GM12878 (cell line): Measurements from ENCODE around the gene ACOT7. TPM values are rescaled to one million over a fixed set of nuclear protein-coding genes. Genes with fewer than 3 reads are reported as not detected.
A peak's percentile ranks its signal among the peaks of the same experiment; 100 is the strongest.

Source experiments
- ATAC-seq: fragments of 200-7000 bp; cut with Tn5 transposase; 3 replicates; pipeline ENCODE4 v1.9.1; 2020; ENCODE audit warnings: mild to moderate bottlenecking, moderate library complexity
- BruUV-seq: library from RNA; stranded (reverse); fragments of 400-500 nt; replicated peaks from 2 replicates; lab custom pipeline; 2021; lab: Mats Ljungman, UMichigan
- CTCF ChIA-PET: fragments of 300-600 bp; sonication (Branson Sonifier 250); formaldehyde crosslinking; extraction: SDS; loops from one replicate; lab custom pipeline; 2021; ENCODE audit warnings: inconsistent platforms; lab: Yijun Ruan, JAX
- POLR2A ChIA-PET: fragments of 350-600 bp; formaldehyde crosslinking; extraction: SDS; loops from one replicate; lab custom pipeline; 2021; ENCODE audit warnings: inconsistent platforms; lab: Charles Lee
- RAD21 ChIA-PET: fragments of 300-600 bp; sonication (Branson Sonifier 250); formaldehyde crosslinking; loops from one replicate; lab custom pipeline; 2023; ENCODE audit warnings: antibody characterized with exemption; ENCODE audit not compliant: unreplicated experiment; lab: Charles Lee
- SMC1A ChIA-PET: fragments of 300-600 bp; sonication (Branson Sonifier 250); formaldehyde crosslinking; loops from one replicate; lab custom pipeline; 2023; ENCODE audit not compliant: unreplicated experiment, uncharacterized antibody; lab: Charles Lee
- DNase-seq: peaks from one replicate; pipeline ENCODE4 v3.0.0-alpha.2; 2011; ENCODE audit warnings: low read depth, low spot score
- FAIRE-seq: peaks from 3 replicates; lab custom pipeline; 2011; peaks lifted over from hg19 to GRCh38; lab: Jason Lieb, UNC
- H2AFZ ChIP-seq: 2 replicates; pipeline ENCODE4 v1.6.0; 2011; ENCODE audit warnings: low read depth, low read length, control low read depth; ENCODE audit not compliant: control insufficient read depth
- H3K27ac ChIP-seq: 2 replicates; pipeline ENCODE4 v1.5.1; 2011; ENCODE audit warnings: control low read depth; ENCODE audit not compliant: control insufficient read depth, insufficient read depth
- H3K27me3 ChIP-seq, 2 experiments: replicated peaks in 1 of 2; 2 replicates each; pipeline versions ENCODE4 v1.6.0 to v1.6.1; 2011; ENCODE audit warnings: low read length in 1 of 2; ENCODE audit not compliant: control insufficient read depth in 2 of 2, insufficient read depth in 2 of 2
- H3K36me3 ChIP-seq, 2 experiments: 2 replicates each; pipeline ENCODE4 v1.5.1; 2011; ENCODE audit warnings: low read length in 1 of 2; ENCODE audit not compliant: control insufficient read depth in 2 of 2, insufficient read depth in 2 of 2
- H3K4me1 ChIP-seq: 2 replicates; pipeline ENCODE4 v1.6.1; 2011; ENCODE audit warnings: mild to moderate bottlenecking, low read length, moderate library complexity, mixed read lengths; ENCODE audit not compliant: control insufficient read depth, insufficient read depth
- H3K4me2 ChIP-seq: 2 replicates; pipeline ENCODE4 v1.6.0; 2011; ENCODE audit warnings: control low read depth; ENCODE audit not compliant: control insufficient read depth, insufficient read depth
- H3K4me3 ChIP-seq: fragments of 200-600 bp; sonication (generic); 2 replicates; pipeline ENCODE4 v1.5.1; 2016
- H3K79me2 ChIP-seq: 2 replicates; pipeline ENCODE4 v1.6.0; 2011; ENCODE audit warnings: low read length; ENCODE audit not compliant: control insufficient read depth, insufficient read depth
- H3K9ac ChIP-seq: 2 replicates; pipeline ENCODE4 v1.8.0; 2011; ENCODE audit warnings: low read length, control low read depth, mixed read lengths; ENCODE audit not compliant: control insufficient read depth, insufficient read depth
- H3K9me3 ChIP-seq: replicated peaks from 3 replicates; pipeline ENCODE4 v1.5.1; 2011; ENCODE audit warnings: mild to moderate bottlenecking, low read length; ENCODE audit not compliant: control insufficient read depth, insufficient read depth
- H4K20me1 ChIP-seq: 2 replicates; pipeline ENCODE4 v1.6.0; 2011; ENCODE audit not compliant: control insufficient read depth, insufficient read depth
- BHLHE40 ChIP-seq, 2 experiments: fragments of 450-650 bp in 1 of 2; IDR thresholded peaks; 2 replicates each; pipeline ENCODE4 v1.6.1; 2011 to 2017; ENCODE audit warnings: low read depth in 2 of 2, borderline replicate concordance in 1 of 2, improper control_type of control experiment in 1 of 2, low read length in 1 of 2, mild to moderate bottlenecking in 1 of 2
- CHD4 ChIP-seq: fragments of 200-600 bp; sonication (generic); IDR thresholded peaks from 2 replicates; pipeline ENCODE4 v1.6.1; 2016; ENCODE audit warnings: mild to moderate bottlenecking
- FOXK2 ChIP-seq: fragments of 450-650 bp; IDR thresholded peaks from 2 replicates; pipeline ENCODE4 v1.6.1; 2017; ENCODE audit warnings: mild to moderate bottlenecking, moderate library complexity
- FOXM1 ChIP-seq: IDR thresholded peaks from 2 replicates; pipeline ENCODE4 v1.6.1; 2012; ENCODE audit warnings: low read depth, mild to moderate bottlenecking, inconsistent platforms, low read length, moderate library complexity
- HDAC2 ChIP-seq: fragments of 200-600 bp; sonication (generic); IDR thresholded peaks from 2 replicates; pipeline ENCODE4 v1.6.1; 2017
- KAT2A ChIP-seq: conservative IDR thresholded peaks from 2 replicates; pipeline ENCODE4 v1.6.1; 2011; ENCODE audit warnings: low read depth, low read length; ENCODE audit not compliant: control insufficient read depth
- MLLT1 ChIP-seq: fragments of 450-650 bp; IDR thresholded peaks from 2 replicates; pipeline ENCODE4 v1.6.1; 2016; ENCODE audit warnings: mild to moderate bottlenecking
- MYC ChIP-seq: IDR thresholded peaks from 2 replicates; pipeline ENCODE4 v1.6.1; 2011; ENCODE audit warnings: mild to moderate bottlenecking, low read length, moderate library complexity, inconsistent platforms; ENCODE audit not compliant: insufficient read depth, insufficient replicate concordance, insufficient read length, severe bottlenecking
- TCF7 ChIP-seq: IDR thresholded peaks from 2 replicates; pipeline ENCODE4 v1.6.1; 2014; ENCODE audit warnings: antibody characterized with exemption, borderline replicate concordance
- ZNF217 ChIP-seq: fragments of 450-650 bp; IDR thresholded peaks from 2 replicates; pipeline ENCODE4 v1.6.1; 2017; ENCODE audit warnings: antibody characterized with exemption, mild to moderate bottlenecking
- ZSCAN29 ChIP-seq: fragments of 450-650 bp; IDR thresholded peaks from 2 replicates; pipeline ENCODE4 v1.6.1; 2017; ENCODE audit warnings: mild to moderate bottlenecking, moderate library complexity
- WGBS: methylation state at CpG from one replicate; pipeline ENCODE4 v1.1.6; 2016; ENCODE audit warnings: low lambda C conversion rate; ENCODE audit not compliant: insufficient replicate concordance, insufficient coverage; ENCODE audit errors: missing lambda C conversion rate; 5-methylcytosine and 5-hydroxymethylcytosine counted together
- in situ Hi-C: fragments of 300-500 bp; cut with MboI; formaldehyde crosslinking; loops from 9 replicates; pipeline ENCODE4 v1.14.3; 2018; ENCODE audit warnings: mixed read lengths
- intact Hi-C: fragments of 100-400 bp; cut with micrococcal nuclease; formaldehyde crosslinking; loops from one replicate; pipeline ENCODE4 v1.14.2; 2022; ENCODE audit not compliant: unreplicated experiment
- polyA plus RNA-seq, 11 experiments: library from polyadenylated mRNA; depleted of rRNA in 4 of 11; unstranded in 6 of 11; stranded (reverse) in 5 of 11; fragments of >200 nt; fragmentation: Nextera tagmentation in 4 of 11; fragmentation: Illumina TruSeq in 1 of 11; extraction: Ambion mirVana in 4 of 11; extraction: Trizol in 1 of 11; gene quantifications; 1 replicate in 1 of 11; 2 replicates in 10 of 11; pipeline versions ENCODE4 v1.2.1 to v1.2.3, GENCODE V29; 2011 to 2016; ENCODE audit warnings: inconsistent platforms in 2 of 11, missing spikeins in 2 of 11, low read depth in 1 of 11
- total RNA-seq, 4 experiments: library from RNA; depleted of rRNA in 3 of 4; stranded (reverse); fragments of >200 nt in 3 of 4; fragmentation: Illumina TruSeq in 1 of 4; extraction: Trizol in 1 of 4; gene quantifications; 2 replicates each; pipeline versions ENCODE4 v1.2.1 to v1.2.3, GENCODE V29; 2013 to 2021

Gene ACOT7
- total and polyA plus RNA-seq, 10 of the 15 experiments (the other 5 are each of a cell fraction or from before 2014, with no cell fraction given): 8.9 to 206 (median 61.2) TPM

- no peak overlapping the region for H2AFZ ChIP-seq
These were observed 34.1 kb upstream of the ACOT7 start for GRCh38 chr1:6427441-6428390.

More at GRCh38 chr1:6427441-6428390, 34.1 kb upstream of the ACOT7 start:
- 42% methylated on average over 25 of the region's 26 CpGs for WGBS
- BruUV-seq: no TSS peak
- H3K4me2 ChIP-seq: no peak overlapping the region
- intact Hi-C loops: no loop called here
- TF ChIP-seq KAT2A: no peak
- TF ChIP-seq ZNF217: no peak
- TF ChIP-seq MYC: no peak
- TF ChIP-seq BHLHE40 (IDR thresholded peaks at IDR 0.05; ENCODE audit: borderline replicate concordance in 1 of 2, low read depth in 2 of 2, low read length in 1 of 2): peak in 1 of 2 experiments; percentile 13; a peak in 1 of 4 replicates
- no peak for TF ChIP-seq ZSCAN29
- TF ChIP-seq CHD4: no peak
- no peak for TF ChIP-seq HDAC2
- TF ChIP-seq TCF7: no peak
- peak; percentile 52; the same call in 1 of the 2 replicates for TF ChIP-seq FOXK2
- TF ChIP-seq MLLT1: no peak
- no peak for TF ChIP-seq FOXM1
- TF ChIP-seq, all 136 proteins: peak for 2
- ATAC-seq (peak; percentile 5; the same call in 1 of the 3 replicates), DNase-seq (no peak), FAIRE-seq (no peak)
- no peaks in the 10 kb centered on the region for H4K20me1 ChIP-seq
- H3K79me2 ChIP-seq: no peaks in the 10 kb centered on the region
- H3K9me3 ChIP-seq: no peaks in the 10 kb centered on the region
- ChIA-PET POLR2A (no interaction called here), CTCF (interaction anchor here (0.7 to 10.9 kb wide), 2 partner anchors 13 to 40 kb away, joined by 4 to 137 read pairs; no protein-coding TSS in a partner anchor), RAD21 (no interaction called here), SMC1A (no interaction called here)
- H3K27me3 ChIP-seq: peaks cover 6 to 17% of the 10 kb centered on the region in 2 experiments; a peak in 3 of 4 replicates
- H3K36me3 ChIP-seq: no peaks in the 10 kb centered on the region
- H3K4me1 ChIP-seq: peaks cover 6% of the 10 kb centered on the region; the same call in 1 of the 2 replicates
- H3K4me3 ChIP-seq: no peak overlapping the region
- no peak overlapping the region for H3K27ac ChIP-seq
- H3K9ac ChIP-seq: no peak overlapping the region
- in situ Hi-C loops: no loop called here
